GM04504 (cell line): ENCODE measurements around the gene ZNF384.

ENCODE experiments used
- DNase-seq: peaks from one replicate; pipeline ENCODE4 v3.0.0-alpha.2; 2012; ENCODE audit warnings: low read depth

The ZNF384 gene

DNA sequence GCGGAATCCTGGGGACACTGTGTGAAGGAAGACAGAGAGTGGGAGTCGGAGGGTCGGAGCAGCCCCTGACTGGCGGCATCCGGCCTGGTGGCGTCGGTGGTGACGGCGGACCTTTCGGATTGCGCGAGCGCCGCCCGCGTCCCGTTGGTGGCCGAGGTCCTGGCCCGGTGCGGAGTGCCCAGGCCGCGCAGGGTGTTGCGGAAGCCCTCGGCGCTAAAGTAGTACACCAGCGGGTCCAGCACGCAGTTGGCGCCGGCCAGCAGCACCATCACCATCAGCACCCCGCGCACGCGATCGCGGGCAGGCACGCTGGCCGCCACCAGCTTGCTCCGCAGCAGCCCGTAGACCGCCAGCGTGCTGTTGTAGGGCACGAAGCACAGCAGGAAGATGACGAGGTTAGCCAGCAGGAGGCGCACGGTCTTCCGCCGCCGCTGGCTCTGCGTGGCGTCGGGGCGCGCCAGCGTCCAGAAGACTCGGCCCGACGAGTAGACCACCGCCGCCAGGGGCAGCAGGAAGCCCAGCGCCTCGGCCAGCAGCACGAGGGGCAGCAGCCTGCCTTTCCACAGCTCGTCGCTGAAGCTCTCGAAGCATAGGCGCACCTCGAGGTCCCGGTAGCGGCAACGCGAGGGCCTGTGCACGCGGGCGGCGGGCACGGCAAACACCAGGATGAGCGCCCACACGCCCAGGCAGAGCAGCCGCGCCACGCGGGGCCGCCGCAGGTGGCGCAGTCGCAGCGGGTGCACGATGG, 68.9 kb downstream of the ZNF384 start:
- no peak for DNase-seq

DNA sequence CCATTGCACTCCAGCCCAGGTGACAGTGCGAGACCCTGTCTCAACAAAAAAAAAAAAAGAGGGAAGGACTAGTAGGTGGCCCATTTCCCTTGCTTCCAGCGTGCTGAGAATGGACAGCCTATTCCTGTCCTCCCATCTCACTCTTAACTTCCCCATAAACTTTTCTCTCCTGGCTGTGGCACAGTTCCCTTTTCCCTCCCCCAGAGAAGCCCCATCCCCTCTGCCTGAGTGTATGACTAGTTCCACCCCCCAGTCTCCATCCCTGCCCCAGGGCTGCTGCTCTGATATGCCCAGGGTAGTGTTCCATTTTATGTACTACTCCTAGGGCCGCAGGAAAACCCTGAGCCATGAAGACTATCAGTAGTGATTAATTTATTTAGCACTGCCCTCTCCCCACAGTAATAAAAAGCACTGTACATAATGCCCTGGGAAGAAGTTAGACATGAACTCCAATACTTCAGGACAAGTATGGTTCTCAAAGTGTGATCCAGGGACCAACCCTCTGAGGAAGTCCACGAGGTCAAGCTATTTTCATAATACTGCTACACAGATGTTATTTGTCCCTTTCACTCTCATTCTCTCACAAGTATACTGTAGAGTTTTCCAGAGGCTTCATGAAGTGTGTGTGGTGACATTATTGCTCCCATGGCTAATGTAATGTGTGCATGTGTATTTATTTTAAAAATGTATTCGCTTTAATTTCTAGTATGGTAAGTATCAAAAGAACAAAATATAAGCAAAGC, 70.5 kb downstream of the ZNF384 start:
- DNase-seq = no peak
